ENCODE measurements around the gene PCID2.
"Not testable (repeated sequence)": the region's sequence is repeated elsewhere in the genome, so short reads cannot be mapped to it uniquely, and the experiment has no call there.

Gene PCID2

DNA sequence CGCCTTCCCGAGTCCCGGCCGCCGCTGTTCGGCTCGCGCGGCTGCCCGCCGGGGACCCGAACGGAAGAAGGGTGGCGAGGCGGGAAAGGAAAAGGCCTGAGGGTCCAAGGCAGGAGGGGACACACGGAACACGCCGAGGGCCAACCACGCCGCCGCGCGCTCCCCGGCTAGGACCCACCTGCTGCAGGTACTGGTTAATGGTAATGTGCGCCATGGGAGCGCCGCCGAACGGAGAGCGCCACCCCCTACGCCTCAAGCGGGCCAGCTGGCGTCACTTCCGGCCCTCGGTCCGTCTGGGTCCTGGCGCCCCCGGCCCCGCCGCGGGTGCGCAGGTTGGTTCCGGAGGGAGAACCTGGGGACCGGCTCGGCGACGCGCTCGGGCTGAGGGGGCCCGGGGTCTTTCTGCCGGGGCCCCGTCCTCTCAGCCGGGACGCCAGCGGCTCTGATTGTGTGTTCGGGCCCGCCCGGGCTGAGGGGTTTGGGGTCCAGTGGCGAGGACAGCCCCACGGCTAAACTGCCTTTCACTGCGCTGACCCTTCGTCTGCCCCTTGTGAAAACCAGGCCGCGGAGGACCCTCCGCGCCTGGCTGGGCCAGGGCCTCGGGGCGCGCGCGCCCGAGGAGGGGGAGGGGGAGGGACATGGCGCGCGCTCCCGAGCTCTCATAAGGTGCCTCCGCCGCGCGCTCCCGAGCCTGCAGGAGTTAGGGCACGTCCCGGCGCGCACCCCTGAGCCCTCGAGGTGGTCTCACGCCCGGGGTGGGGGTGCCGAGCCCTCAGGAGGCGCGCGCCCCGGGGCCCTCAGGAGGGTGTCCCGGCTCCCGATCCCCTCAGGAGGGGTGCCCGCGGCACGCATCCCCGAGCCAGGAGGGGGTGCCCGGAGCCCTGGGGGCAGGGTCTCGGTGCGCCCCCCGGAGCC is at the start of gene PCID2:
Gene PCID2 (minus strand): TSS at position 249 of the 915 bp plus-strand sequence. CDS start 35 bp downstream, at position 214.
- DNase-seq (ENCODE audit: insufficient read length, low spot score) (peak; percentile 74), FAIRE-seq (no peak)
- TF ChIP-seq CTCF (IDR thresholded peaks at IDR 0.05; ENCODE audit: insufficient read depth, missing control alignments) = no peak

DNA sequence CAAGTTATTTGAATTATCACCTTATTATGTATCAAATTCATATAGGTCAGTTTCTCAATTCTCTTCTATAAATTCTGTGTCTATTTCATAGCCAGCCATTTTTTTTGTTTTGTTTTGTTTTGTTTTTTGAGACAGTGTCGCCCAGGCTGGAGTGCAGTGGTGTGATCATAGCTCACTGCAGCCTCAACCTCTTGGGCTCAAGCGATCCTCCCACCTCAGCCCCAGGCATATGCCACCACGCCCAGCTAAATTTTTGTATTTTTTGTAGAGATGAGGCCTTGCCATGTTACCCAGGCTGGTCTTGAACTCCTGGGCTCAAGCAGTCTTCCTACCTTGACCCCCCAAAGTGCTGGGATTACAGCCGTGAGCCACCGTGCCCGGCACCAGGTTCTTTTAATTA is 49.4 kb upstream of the PCID2 start:
- FAIRE-seq; DNase-seq (ENCODE audit: insufficient read length, low spot score): not testable (repeated sequence)

GRCh38 chr13:113252516-113253095 is 44.1 kb upstream of the PCID2 start:
- no peak for TF ChIP-seq CTCF (IDR thresholded peaks at IDR 0.05; ENCODE audit: insufficient read depth, missing control alignments)
- no peak for DNase-seq (ENCODE audit: insufficient read length, low spot score)
- FAIRE-seq = no peak

GRCh38 chr13:113245849-113246796 is 37.7 kb upstream of the PCID2 start:
- no peak for FAIRE-seq
- DNase-seq (ENCODE audit: insufficient read length, low spot score) = no peak
- no peak for TF ChIP-seq CTCF (IDR thresholded peaks at IDR 0.05; ENCODE audit: insufficient read depth, missing control alignments)

GRCh38 chr13:113243847-113244246 is 35.4 kb upstream of the PCID2 start:
- TF ChIP-seq CTCF (IDR thresholded peaks at IDR 0.05; ENCODE audit: insufficient read depth, missing control alignments) = no peak
- no peak for FAIRE-seq
- no peak for DNase-seq (ENCODE audit: insufficient read length, low spot score)

DNA sequence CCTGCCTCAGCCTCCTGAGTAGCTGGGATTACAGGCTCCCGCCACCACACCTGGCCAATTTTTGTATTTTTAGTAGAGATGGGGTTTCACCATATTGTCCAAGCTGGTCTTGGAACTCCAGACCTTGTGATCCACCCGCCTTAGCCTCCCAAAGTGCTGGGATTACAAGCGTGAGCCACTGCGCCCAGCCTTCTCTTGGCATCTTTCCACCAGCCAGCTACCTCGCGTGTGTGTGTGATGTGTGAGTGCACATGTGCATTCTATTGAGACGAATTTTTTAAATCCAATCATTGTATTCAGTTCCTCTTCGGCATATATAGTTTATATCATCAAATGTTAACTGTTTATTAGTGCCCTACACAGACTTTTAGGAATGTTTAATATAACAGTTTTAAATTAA is 33.2 kb upstream of the PCID2 start:
- not testable (repeated sequence) for FAIRE-seq; DNase-seq (ENCODE audit: insufficient read length, low spot score)

- DNase-seq (ENCODE audit: insufficient read length, low spot score) = no peak
- TF ChIP-seq CTCF (IDR thresholded peaks at IDR 0.05; ENCODE audit: insufficient read depth, missing control alignments) = no peak
- FAIRE-seq = no peak
Measured at GRCh38 chr13:113239986-113240385, 31.5 kb upstream of the PCID2 start.
